ENCODE measurements around the gene PPP4C.

Gene PPP4C

DNA sequence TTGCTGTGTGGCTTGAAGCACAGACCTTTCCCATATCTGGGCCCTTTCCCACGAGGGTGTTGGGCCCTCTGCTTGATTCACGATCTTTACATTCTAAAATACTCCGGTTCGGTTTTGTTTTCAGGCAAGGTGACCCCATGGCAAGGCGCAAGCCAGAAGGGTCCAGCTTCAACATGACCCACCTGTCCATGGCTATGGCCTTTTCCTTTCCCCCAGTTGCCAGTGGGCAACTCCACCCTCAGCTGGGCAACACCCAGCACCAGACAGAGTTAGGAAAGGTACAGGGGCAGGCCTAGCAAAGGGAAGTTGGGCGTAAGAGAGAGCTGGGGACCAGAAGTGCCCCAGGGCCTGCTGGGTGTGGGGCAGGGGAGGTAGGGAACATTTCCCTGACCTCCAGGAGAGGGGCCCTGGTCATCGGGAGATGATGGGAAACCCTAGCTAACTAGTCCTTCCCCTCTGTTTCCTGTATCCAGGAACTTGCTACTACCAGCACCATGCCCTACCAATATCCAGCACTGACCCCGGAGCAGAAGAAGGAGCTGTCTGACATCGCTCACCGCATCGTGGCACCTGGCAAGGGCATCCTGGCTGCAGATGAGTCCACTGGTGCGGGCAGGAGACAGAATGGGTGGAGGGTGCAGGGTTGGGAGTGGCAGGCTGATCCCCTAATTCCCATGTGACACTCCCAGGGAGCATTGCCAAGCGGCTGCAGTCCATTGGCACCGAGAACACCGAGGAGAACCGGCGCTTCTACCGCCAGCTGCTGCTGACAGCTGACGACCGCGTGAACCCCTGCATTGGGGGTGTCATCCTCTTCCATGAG is 8.8 kb upstream of the PPP4C start:
- no peak for DNase-seq (ENCODE audit: extremely low read depth, low read depth)
- TF ChIP-seq, protein P1, sequence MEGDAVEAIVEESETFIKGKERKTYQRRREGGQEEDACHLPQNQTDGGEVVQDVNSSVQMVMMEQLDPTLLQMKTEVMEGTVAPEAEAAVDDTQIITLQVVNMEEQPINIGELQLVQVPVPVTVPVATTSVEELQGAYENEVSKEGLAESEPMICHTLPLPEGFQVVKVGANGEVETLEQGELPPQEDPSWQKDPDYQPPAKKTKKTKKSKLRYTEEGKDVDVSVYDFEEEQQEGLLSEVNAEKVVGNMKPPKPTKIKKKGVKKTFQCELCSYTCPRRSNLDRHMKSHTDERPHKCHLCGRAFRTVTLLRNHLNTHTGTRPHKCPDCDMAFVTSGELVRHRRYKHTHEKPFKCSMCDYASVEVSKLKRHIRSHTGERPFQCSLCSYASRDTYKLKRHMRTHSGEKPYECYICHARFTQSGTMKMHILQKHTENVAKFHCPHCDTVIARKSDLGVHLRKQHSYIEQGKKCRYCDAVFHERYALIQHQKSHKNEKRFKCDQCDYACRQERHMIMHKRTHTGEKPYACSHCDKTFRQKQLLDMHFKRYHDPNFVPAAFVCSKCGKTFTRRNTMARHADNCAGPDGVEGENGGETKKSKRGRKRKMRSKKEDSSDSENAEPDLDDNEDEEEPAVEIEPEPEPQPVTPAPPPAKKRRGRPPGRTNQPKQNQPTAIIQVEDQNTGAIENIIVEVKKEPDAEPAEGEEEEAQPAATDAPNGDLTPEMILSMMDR (IDR thresholded peaks at IDR 0.05; ENCODE audit: low read depth, low read length), result no peak

DNA sequence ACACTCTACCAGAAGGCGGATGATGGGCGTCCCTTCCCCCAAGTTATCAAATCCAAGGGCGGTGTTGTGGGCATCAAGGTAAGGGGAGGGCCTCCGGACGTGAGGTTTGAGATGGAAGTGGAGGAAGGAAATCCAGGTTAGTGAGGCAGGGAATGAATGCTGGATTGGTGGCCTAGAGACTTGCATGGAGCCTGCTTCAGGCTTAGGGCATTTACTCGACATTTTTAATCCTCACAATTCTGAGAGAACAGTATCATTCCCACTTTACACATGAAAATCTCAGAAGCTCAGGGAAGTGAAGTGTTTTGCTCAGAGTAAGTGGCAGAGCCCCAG is 8.2 kb upstream of the PPP4C start:
- DNase-seq (ENCODE audit: extremely low read depth, low read depth), result no peak
- TF ChIP-seq, protein P1 (IDR thresholded peaks at IDR 0.05; ENCODE audit: low read depth, low read length), result no peak

DNA sequence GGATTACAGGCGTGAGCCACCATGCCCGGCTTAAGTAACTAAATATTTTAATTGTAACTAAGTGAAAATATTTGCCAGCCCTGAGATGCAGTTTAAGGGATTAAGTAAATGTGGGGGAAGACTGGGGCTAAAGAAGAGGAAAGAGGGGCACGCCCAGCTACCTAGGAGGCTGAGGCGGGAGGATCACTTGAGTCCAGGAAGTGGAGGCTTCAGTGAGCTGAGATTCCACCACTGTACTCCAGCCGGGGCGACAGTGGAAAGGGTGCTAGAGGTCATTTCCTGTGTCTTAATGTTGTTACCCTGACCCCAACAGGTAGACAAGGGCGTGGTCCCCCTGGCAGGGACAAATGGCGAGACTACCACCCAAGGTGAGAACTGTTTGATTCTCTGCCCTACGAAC is 7.5 kb upstream of the PPP4C start:
- TF ChIP-seq, protein P1 (IDR thresholded peaks at IDR 0.05; ENCODE audit: low read depth, low read length), result no peak
- DNase-seq (ENCODE audit: extremely low read depth, low read depth), result no peak

DNA sequence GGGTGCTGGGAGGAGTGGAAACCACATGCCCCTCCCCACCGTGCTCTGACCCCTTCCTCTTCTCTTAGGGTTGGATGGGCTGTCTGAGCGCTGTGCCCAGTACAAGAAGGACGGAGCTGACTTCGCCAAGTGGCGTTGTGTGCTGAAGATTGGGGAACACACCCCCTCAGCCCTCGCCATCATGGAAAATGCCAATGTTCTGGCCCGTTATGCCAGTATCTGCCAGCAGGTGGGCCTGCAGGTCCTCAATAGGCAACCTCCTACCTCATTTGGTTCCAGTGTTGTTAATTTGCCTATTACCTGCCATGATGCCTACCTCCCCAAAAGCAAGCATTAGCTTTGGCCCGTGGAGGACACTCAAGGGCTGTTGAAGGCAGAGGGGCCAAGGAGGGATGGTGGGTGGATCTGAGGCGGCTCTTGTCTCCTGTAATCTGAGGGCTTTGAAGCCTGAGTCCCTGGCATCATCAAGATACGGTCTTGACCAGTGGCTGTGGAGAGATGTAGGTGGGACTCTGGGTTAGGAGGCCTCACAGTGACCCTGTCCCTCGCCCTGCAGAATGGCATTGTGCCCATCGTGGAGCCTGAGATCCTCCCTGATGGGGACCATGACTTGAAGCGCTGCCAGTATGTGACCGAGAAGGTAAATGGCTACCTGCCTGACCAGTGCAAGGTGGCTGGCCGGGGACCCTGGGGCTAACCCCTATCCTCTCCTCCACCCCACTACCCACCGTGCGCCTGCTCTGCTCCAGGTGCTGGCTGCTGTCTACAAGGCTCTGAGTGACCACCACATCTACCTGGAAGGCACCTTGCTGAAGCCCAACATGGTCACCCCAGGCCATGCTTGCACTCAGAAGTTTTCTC is 6.8 kb upstream of the PPP4C start:
- no peak for DNase-seq (ENCODE audit: extremely low read depth, low read depth)
- TF ChIP-seq, protein P1 (IDR thresholded peaks at IDR 0.05; ENCODE audit: low read depth, low read length), result peak; percentile 45

DNA sequence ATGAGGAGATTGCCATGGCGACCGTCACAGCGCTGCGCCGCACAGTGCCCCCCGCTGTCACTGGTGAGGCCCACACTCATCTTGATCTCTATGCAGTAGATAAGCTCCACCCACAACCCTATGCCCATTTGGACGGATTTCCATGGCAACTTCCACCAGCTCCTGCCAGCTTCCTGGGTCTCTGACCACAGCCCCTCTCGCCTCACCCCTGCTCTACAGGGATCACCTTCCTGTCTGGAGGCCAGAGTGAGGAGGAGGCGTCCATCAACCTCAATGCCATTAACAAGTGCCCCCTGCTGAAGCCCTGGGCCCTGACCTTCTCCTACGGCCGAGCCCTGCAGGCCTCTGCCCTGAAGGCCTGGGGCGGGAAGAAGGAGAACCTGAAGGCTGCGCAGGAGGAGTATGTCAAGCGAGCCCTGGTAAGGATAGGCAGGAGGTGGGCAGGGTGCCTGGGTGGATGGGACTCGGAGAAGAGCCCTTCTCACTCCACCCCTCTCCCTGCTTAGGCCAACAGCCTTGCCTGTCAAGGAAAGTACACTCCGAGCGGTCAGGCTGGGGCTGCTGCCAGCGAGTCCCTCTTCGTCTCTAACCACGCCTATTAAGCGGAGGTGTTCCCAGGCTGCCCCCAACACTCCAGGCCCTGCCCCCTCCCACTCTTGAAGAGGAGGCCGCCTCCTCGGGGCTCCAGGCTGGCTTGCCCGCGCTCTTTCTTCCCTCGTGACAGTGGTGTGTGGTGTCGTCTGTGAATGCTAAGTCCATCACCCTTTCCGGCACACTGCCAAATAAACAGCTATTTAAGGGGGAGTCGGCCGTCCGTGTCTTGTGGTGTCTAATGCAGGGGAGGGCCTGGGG is 6.0 kb upstream of the PPP4C start:
- TF ChIP-seq, protein P1 (IDR thresholded peaks at IDR 0.05; ENCODE audit: low read depth, low read length), result no peak

DNA sequence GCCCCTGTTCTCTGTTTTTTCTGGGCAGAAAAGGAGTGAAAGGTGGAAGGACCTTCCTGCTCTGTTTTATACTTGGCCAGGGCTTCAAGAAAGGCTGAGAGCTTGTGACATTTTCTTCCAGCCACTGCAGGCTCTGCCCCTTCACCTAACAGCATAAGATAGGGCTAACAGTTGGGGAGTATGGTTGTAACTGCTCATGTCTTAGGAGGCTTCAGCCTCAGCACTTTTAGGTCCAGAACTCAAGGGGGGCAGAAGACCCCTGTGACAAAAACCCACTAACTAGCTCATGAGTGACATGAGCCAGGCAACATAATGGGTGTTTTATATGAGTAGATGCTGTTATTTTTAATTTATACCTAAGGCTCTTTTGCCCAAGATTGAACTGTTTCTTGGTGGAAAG is 5.3 kb upstream of the PPP4C start:
- TF ChIP-seq, protein P1 (IDR thresholded peaks at IDR 0.05; ENCODE audit: low read depth, low read length), result no peak
- DNase-seq (ENCODE audit: extremely low read depth, low read depth), result no peak

More for the DNA sequence above, 6.0 kb upstream of the PPP4C start:
- no peak for DNase-seq (ENCODE audit: extremely low read depth, low read depth)

Data from AG09319 (cell line).